Stomach smooth muscle (tissue), 2 donors: Measurements from ENCODE around the gene PIP4K2A.

ENCODE experiments used
- H3K27ac ChIP-seq: one replicate; pipeline ENCODE4 v1.7.0; 2013; ENCODE audit warnings: mild to moderate bottlenecking, low read length, inconsistent platforms
- H3K27me3 ChIP-seq, 2 donors: one replicate each; pipeline ENCODE4 v1.7.0; 2013; ENCODE audit warnings: low read length in 2 of 2; ENCODE audit not compliant: insufficient read depth in 2 of 2, control insufficient read depth in 1 of 2
- H3K36me3 ChIP-seq, 2 donors: one replicate each; pipeline ENCODE4 v1.7.0; 2013; ENCODE audit warnings: low read length in 2 of 2; ENCODE audit not compliant: control insufficient read depth in 2 of 2, insufficient read depth in 2 of 2
- H3K4me1 ChIP-seq: one replicate; pipeline ENCODE4 v1.7.0; 2013; ENCODE audit warnings: low read length; ENCODE audit not compliant: control insufficient read depth, insufficient read depth
- H3K4me3 ChIP-seq, 2 donors: one replicate each; pipeline ENCODE4 v1.7.0; 2013; ENCODE audit warnings: low read length in 2 of 2
- H3K9ac ChIP-seq, 2 donors: one replicate each; pipeline ENCODE4 v1.7.0; 2013; ENCODE audit warnings: low read length in 2 of 2, mild to moderate bottlenecking in 1 of 2
- H3K9me3 ChIP-seq, 2 donors: one replicate each; pipeline ENCODE4 v1.7.0; 2013; ENCODE audit warnings: low read length in 2 of 2; ENCODE audit not compliant: control insufficient read depth in 2 of 2
- donor health status: healthy.
- donor health status: Pancreatic carcinoma.

The PIP4K2A gene

DNA sequence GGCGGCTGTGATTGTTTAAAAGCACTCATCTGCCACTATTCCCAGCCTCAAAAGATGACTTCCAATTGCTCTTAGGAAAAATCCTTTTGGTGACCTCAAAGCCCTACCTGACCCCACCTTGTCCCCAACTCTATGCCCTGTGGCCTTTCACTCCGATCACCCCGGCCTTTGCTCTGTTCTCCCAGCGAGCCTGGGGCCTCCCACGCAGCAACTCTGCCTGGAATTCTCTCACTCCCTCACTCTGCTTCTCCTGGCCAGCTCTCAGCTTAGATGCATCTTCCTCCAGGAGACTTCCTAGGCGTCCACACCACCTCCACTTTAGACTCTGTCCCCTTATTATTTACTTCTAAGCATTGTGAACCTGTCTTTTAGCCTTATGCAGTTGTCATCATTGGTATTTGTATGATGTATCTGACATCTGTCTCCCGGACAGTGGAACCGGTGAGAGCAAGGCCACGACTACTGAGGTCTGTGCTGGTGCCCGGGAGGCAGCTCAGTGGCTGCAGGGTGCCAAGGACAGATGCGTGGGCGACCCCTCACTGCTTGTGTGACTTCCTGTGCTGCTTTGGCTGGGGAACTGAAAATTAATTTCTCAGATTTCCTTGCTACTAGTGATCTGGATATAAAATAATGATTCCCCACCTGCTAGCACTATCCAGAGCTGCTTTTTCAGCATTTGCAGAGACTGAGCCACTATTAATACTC, 63.0 kb downstream of the PIP4K2A start:
- Histone ChIP-seq H3K27ac (no peak overlapping the region), H3K36me3 (no peaks in the 10 kb centered on the region), H3K4me1 (peaks cover 2% of the 10 kb centered on the region), H3K9ac (no peak overlapping the region), H3K27me3 (no peaks in the 10 kb centered on the region), H3K4me3 (no peak overlapping the region), H3K9me3 (no peaks in the 10 kb centered on the region)

DNA sequence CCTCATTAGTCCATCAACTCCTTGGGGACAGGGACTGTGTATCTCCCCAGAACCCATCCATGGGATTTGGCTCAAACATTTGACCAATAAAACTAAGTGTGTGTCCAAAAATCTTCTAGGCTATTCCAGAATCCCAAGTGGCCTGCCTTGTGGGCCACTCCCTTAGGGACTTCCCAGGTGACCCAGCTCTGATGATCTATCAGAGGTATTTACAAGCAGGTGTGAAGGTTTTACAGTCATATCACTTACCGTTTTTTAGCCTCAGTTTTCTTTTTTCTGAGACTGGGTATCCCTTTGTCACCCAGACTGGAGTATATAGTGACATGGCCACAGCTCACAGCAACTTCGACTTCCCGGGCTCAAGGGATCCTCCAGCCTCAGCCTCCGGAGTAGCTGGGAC, 64.4 kb downstream of the PIP4K2A start:
- H3K27me3 ChIP-seq: no peaks in the 10 kb centered on the region
- H3K9ac ChIP-seq: no peak overlapping the region
- H3K36me3 ChIP-seq: no peaks in the 10 kb centered on the region
- H3K4me3 ChIP-seq: no peak overlapping the region
- H3K4me1 ChIP-seq: peaks cover 2% of the 10 kb centered on the region
- H3K27ac ChIP-seq: no peak overlapping the region
- H3K9me3 ChIP-seq: no peaks in the 10 kb centered on the region

DNA sequence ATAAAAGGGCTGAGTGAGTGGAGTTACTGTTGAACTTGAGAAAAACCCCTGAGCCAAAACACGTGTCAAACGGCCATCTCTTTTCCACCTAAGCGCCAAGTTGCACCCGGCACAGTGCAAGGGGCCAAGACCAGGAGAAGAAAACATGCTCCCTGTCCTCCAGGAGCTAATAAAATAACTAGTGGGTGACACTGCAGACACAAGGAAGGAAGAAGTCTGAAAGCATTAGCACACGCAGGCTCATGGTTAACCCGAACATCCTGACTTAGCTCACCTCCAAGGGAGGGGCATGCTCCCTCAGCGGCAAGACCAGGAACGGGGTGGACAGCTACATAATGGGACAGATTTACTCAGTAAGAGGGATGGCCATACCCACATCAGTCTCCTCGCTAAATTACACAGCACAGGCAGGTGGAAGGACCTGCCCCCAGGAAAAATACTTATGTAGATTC, 65.0 kb downstream of the PIP4K2A start:
- Histone ChIP-seq H3K4me3 (no peak overlapping the region), H3K36me3 (no peaks in the 10 kb centered on the region), H3K27me3 (no peaks in the 10 kb centered on the region), H3K9me3 (no peaks in the 10 kb centered on the region), H3K9ac (no peak overlapping the region), H3K27ac (no peak overlapping the region), H3K4me1 (no peaks in the 10 kb centered on the region)

DNA sequence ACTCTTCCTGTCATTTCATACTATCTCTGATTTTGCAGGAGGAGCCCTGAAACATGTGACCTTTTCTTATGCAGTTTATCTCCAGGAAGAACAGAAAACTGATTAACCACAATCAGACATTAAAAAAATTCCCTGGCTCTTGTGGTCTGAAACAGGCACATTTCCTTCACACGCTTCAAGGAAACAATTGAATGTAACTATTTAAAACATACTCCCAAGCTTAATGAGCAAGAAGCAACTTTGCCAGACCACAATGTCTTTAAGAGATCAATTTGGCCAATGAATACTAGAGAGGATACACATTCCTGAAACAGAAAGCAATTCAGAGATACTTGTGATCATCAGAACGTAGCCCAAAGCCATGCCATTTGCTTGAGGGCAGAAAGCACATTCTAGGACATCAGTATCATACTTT, 65.8 kb downstream of the PIP4K2A start:
- no peaks in the 10 kb centered on the region for H3K36me3 ChIP-seq
- no peak overlapping the region for H3K4me3 ChIP-seq
- H3K27ac ChIP-seq: no peak overlapping the region
- no peaks in the 10 kb centered on the region for H3K4me1 ChIP-seq
- no peak overlapping the region for H3K9ac ChIP-seq
- no peaks in the 10 kb centered on the region for H3K27me3 ChIP-seq
- H3K9me3 ChIP-seq: no peaks in the 10 kb centered on the region

DNA sequence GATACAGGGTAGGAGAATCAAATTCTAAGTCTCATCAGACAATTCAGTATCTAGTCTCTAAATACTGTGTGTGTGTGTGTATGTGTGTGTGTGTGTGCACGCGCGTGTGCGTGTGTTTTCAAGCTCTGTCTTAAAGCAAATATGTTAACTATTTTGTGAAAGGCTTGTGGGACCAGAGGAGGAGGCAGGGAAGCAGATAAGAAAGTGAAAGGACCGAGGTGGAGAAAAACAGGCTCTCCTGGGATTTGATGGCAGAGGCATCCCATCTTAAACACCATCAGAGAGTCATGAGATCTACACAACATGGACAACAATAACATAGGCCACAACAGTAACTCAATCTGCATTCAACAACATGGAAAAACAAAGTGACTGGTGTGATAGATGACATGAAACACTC, 67.1 kb downstream of the PIP4K2A start:
- Histone ChIP-seq H3K27ac (no peak overlapping the region), H3K27me3 (no peaks in the 10 kb centered on the region), H3K9me3 (no peaks in the 10 kb centered on the region), H3K4me1 (no peaks in the 10 kb centered on the region), H3K36me3 (no peaks in the 10 kb centered on the region), H3K9ac (no peak overlapping the region), H3K4me3 (no peak overlapping the region)

DNA sequence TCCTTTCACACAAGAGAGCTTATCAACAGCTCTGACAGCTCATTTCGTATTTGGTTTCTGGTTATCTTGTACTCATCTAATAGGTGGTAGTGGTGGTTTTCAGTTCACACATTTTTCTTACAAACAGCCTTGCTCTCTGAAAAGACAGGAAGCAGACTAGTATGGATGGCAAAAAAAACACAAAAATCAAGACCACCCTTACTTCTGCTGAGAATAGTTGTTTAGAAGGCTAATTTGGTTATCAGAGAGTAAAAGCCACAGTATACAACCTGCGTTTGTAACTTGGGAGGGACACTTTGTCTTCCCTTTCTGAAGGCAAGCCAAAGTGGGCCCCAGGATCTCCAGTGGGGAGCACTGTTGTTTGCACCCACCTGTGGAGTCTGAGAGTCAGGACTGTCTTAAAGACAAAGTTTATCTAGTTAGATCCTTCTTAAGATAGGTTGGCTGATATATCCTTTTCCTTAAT, 68.0 kb downstream of the PIP4K2A start:
- Histone ChIP-seq H3K9me3 (no peaks in the 10 kb centered on the region), H3K9ac (no peak overlapping the region), H3K4me1 (no peaks in the 10 kb centered on the region), H3K4me3 (no peak overlapping the region), H3K36me3 (no peaks in the 10 kb centered on the region), H3K27me3 (no peaks in the 10 kb centered on the region), H3K27ac (no peak overlapping the region)

DNA sequence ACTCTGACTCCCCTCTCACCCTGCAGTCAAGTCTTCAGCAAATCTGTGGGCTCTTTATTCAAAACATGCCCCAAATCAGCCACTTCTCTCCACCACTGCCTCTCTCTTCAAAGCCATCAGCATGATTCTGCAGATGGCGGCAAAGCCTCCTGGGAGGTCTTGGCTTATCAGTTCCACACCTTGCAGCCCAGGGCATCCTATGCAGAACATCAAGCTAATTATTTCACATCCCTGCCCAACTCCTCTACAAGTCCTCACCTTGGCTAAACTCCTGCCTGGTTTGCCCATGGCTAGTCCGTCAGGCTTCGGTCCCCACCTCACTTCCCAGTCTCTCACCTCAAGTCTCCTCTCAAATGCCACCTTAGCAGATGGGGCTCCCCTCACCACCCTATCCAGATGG, 70.2 kb downstream of the PIP4K2A start:
- no peak overlapping the region for H3K9ac ChIP-seq
- H3K4me1 ChIP-seq: no peaks in the 10 kb centered on the region
- no peak overlapping the region for H3K27ac ChIP-seq

DNA sequence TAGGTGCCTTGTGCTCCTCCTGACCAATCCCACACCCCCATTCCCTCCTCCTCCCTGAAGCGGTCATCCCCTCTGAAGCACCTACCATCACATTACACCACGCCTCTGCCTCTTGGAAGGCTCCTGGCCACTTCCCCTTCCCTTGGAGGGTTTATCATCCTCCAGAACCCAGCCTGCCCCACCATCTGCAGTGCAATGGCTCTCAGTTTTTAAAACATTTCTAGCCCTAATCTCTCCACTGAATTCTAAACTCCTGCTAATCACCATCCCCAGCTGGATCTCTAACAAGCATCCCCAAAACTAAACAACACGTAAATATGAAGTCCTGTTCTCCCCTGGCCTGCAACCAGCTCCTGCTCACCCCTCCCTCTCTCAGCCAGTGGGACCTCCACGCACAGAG, 70.6 kb downstream of the PIP4K2A start:
- H3K9ac ChIP-seq: no peak overlapping the region
- H3K4me1 ChIP-seq: no peaks in the 10 kb centered on the region
- H3K27ac ChIP-seq: no peak overlapping the region
- no peaks in the 10 kb centered on the region for H3K9me3 ChIP-seq
- no peaks in the 10 kb centered on the region for H3K27me3 ChIP-seq
- H3K4me3 ChIP-seq: no peak overlapping the region
- no peaks in the 10 kb centered on the region for H3K36me3 ChIP-seq

More for the DNA sequence above, 70.2 kb downstream of the PIP4K2A start:
- H3K4me3 ChIP-seq: no peak overlapping the region
- H3K36me3 ChIP-seq: no peaks in the 10 kb centered on the region
- no peaks in the 10 kb centered on the region for H3K27me3 ChIP-seq
- no peaks in the 10 kb centered on the region for H3K9me3 ChIP-seq

DNA sequence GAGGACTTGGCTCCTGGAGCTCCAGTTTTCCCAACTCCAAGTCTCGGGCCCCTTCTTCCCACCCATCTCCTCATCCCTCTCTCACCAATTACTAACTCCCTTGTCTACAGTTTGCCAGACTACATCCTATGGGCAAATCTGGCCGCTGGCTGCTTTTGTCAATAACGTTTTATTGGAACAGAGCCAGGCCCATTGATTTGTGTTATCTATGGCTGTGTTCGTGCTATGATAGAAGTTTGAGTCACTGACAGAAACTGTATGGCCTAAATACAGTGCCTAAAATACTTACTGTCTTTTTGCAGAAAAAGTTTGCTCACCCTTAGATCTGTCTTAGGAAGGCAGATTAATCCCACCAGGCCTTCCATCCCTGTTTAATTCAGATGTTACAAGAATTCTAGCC, 71.3 kb downstream of the PIP4K2A start:
- Histone ChIP-seq H3K4me1 (no peaks in the 10 kb centered on the region), H3K27me3 (no peaks in the 10 kb centered on the region), H3K9me3 (no peaks in the 10 kb centered on the region)

DNA sequence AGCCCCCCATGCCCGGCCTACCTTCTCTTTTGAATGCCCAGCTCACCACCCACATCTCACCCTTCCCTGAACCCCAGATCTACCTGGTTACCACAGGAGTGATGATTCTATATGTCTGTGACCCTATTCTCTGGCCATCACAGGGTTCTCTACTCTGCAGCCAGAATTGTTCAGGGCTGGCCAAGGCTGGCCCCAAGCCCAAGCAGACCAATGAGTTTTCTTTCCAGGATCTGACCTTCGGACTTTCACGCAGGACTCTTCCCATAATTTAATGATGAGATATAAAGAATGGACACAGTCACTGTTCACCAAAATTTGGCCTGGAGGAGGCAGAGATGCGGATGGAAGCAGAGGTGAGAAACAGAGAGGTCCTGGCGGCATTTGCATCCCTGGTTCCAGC, 72.6 kb downstream of the PIP4K2A start:
- Histone ChIP-seq H3K27ac (no peak overlapping the region), H3K4me1 (no peaks in the 10 kb centered on the region), H3K9me3 (no peaks in the 10 kb centered on the region)

More for the DNA sequence above, 71.3 kb downstream of the PIP4K2A start:
- no peak overlapping the region for H3K9ac ChIP-seq
- no peak overlapping the region for H3K4me3 ChIP-seq
- no peaks in the 10 kb centered on the region for H3K36me3 ChIP-seq
- no peak overlapping the region for H3K27ac ChIP-seq

DNA sequence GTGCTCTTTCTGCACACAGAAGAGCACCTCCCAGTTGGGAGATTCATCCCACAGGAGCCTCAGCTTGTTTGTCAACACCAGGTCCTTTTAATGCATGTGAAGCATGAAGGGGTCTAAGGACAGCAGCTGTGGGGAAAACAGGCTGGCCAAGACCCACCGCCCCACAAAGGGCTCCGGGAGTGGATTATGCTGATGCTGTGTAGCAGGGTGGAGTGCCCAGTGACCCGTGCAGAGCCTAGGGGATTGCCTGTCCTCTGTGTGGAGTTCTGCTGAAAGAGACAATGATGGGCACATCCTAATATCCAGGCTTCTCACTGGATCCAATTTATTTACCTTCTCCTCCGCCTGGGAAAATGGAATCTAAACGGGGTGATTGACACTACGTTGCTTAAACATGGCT, 74.0 kb downstream of the PIP4K2A start:
- no peaks in the 10 kb centered on the region for H3K9me3 ChIP-seq
- no peak overlapping the region for H3K27ac ChIP-seq
- H3K4me1 ChIP-seq: no peaks in the 10 kb centered on the region
- no peak overlapping the region for H3K9ac ChIP-seq
- no peaks in the 10 kb centered on the region for H3K36me3 ChIP-seq
- H3K27me3 ChIP-seq: no peaks in the 10 kb centered on the region
- no peak overlapping the region for H3K4me3 ChIP-seq

More for the DNA sequence above, 72.6 kb downstream of the PIP4K2A start:
- Histone ChIP-seq H3K27me3 (no peaks in the 10 kb centered on the region), H3K36me3 (no peaks in the 10 kb centered on the region), H3K4me3 (no peak overlapping the region), H3K9ac (no peak overlapping the region)
